ENCODE results near the gene DNAI1.
"Not testable (repeated sequence)": the region's sequence is repeated elsewhere in the genome, so short reads cannot be mapped to it uniquely, and the experiment has no call there.

DNA sequence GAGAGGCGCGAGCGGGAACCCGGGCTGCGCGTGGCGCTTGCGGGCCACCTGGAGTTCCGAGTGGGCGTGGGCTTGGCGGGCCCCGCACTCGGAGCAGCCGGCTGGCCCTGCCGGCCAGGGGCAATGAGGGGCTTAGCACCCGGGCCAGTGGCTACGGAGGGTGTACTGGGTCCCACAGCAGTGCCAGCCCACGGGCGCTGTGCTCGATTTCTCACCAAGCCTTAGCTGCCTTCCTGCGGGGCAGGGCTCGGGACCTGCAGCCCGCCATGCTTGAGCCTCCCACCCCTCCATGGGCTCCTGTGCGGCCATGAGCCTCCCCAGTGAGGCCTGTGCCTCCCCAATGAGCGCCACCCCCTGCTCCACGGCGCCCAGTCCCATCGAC, 20.7 kb upstream of the DNAI1 start:
- TF ChIP-seq POLR2AphosphoS5, POLR2A (IDR thresholded peaks at IDR 0.05): not testable (repeated sequence)
- TF ChIP-seq, protein P1, sequence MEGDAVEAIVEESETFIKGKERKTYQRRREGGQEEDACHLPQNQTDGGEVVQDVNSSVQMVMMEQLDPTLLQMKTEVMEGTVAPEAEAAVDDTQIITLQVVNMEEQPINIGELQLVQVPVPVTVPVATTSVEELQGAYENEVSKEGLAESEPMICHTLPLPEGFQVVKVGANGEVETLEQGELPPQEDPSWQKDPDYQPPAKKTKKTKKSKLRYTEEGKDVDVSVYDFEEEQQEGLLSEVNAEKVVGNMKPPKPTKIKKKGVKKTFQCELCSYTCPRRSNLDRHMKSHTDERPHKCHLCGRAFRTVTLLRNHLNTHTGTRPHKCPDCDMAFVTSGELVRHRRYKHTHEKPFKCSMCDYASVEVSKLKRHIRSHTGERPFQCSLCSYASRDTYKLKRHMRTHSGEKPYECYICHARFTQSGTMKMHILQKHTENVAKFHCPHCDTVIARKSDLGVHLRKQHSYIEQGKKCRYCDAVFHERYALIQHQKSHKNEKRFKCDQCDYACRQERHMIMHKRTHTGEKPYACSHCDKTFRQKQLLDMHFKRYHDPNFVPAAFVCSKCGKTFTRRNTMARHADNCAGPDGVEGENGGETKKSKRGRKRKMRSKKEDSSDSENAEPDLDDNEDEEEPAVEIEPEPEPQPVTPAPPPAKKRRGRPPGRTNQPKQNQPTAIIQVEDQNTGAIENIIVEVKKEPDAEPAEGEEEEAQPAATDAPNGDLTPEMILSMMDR (IDR thresholded peaks at IDR 0.05) = not testable (repeated sequence)

Measured in prostate gland (tissue), 2 donors.